Stimulated activated CD4-positive, alpha-beta T cell treated with anti-CD3 and anti-CD28 coated beads, Interleukin-2, amount 100 ng/mL, for 24 hours (primary cell): ENCODE measurements around the gene MMAA.
"Not testable (repeated sequence)": the region's sequence is repeated elsewhere in the genome, so short reads cannot be mapped to it uniquely, and the experiment has no call there.

ENCODE experiments used
- DNase-seq, 2 donors: peaks; one replicate each; pipeline ENCODE4 v3.0.0-alpha.2; 2020

MMAA gene

GRCh38 chr4:145635630-145636029 lies 16.4 kb downstream of the MMAA start:
- DNase-seq: no peak

- no peak for DNase-seq
Observed at GRCh38 chr4:145639186-145639698, 20.1 kb downstream of the MMAA start.

- DNase-seq: not testable (repeated sequence)
Observed at GRCh38 chr4:145640236-145640635, 21.1 kb downstream of the MMAA start.

DNA sequence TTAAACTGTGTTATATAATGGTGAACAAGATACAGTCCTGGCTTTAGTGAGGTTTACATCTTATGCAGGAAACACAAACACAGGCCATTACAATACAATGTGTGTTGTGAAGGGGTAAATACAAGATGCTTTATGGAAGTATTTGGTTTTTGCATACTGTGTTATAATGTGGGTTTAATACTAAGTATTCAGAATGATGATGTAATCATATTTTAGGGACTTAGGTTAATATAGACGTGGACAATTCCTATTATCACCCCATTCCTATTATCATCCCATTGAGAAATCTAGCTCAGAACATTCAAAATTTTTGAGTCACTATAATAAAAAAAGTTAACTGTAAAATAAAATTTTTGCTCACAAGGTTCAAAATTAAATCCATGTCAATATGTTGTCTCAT lies 24.1 kb downstream of the MMAA start:
- DNase-seq: no peak

- no peak for DNase-seq
Observed at GRCh38 chr4:145644699-145645098, 25.5 kb downstream of the MMAA start.

- DNase-seq: no peak
Observed at GRCh38 chr4:145656156-145656555, 37.0 kb downstream of the MMAA start.

DNA sequence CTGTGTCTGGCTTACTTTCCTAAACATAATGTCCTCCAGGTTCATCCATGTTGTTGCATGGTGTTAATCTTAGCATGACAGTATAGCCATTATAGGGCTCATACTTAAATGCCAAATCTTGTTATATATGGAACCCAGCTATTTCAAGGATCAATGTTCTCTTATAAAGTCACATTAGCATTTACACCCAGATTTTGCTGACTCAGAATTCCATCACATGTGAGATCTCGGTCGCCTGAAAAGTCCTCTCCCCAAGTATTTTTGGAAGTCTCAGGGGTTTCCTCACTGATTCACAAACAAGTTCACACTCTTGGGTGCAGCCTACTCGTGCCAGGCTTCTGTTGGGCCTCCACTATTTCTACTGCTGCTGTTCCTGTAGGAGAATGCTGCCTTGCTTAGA lies 40.9 kb downstream of the MMAA start:
- no peak for DNase-seq

GRCh38 chr4:145663194-145663593 lies 44.0 kb downstream of the MMAA start:
- DNase-seq: no peak

DNA sequence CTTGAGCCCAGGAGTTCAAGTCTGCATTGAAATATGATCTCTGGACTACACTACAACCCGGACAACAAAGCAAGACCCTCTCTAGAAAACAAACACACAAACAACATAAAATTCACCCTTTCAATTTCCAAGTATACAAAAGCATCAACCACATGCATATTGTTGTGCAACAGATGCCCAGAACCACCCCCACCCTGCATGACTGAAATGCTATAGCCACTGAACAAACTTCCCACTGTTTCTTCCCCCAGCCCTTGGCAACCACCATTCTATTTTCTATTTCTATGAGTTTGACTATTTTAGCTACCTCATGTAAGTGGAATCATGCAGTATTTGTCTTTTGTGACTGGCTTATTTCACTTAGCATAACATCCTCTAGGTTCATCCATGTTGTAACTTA lies 46.6 kb downstream of the MMAA start:
- no peak for DNase-seq

- no peak for DNase-seq
Observed at GRCh38 chr4:145670422-145670821, 51.2 kb downstream of the MMAA start.

DNA sequence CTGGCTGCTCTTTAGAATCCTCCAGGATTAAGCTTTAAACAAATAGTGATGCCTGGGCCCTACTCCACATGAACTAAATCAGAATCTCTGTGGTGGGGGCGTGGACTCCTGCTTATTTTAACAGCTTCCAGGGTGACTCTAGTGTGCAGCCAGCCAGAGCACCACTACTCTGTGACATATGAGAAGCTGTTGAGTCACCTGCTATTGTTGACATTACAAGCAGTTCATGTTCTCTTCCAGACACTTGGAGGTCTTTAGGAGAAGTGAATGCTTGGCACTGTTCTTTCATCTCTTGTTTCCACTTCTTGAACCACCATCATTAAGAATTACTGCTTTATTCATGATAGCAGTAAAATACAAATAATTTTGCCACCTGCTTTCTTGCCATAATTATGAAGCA lies 60.3 kb downstream of the MMAA start:
- DNase-seq: no peak

DNA sequence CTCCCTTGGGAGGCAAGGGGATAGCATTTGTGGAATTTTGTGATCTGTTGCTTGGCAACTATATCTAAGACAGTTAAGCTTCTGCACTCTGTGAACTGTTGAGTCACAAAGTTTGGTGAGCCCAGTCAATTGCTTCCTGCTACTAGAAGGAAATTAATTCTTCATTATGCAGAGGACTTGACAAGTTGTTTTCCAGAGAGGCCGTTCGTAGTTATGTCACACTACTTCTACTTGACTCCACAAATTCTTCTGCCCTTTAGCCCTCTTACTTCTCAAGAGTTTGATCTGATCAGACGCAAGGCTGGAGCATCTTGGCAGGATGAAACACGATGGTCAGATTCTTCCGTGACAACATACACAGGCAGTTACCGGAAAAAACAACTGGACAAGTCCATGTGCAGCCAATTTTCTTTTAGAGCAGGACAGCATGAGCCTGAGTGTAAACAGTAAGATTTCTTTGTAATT lies 60.8 kb downstream of the MMAA start, which contains the start of gene C4orf51:
Gene C4orf51 (plus strand): TSS at position 156 of the 465 bp plus-strand sequence. CDS start 58 bp downstream, at position 214.
- no peak for DNase-seq

- DNase-seq: no peak
Observed at GRCh38 chr4:145680902-145681301, 61.7 kb downstream of the MMAA start.

GRCh38 chr4:145681518-145681917 lies 62.3 kb downstream of the MMAA start:
- DNase-seq: no peak

DNA sequence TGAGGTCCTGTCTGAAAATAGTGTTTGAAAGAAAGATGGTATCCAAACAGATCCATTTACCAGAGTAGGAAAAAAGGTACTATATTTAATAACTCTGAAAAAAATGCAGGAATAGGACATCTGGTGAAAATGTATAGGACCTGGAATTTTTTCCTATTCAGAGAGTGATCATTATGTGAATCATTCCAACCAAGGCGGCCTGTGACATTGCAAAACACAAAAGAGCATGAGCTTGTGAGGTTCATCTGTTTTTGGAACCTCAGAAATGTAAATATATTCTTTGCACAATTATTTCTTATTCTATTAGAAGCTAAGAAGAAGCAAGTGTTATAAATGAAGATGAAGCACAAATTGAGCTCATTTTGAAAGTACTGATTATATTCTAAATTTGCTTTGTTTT lies 62.8 kb downstream of the MMAA start:
- no peak for DNase-seq

DNA sequence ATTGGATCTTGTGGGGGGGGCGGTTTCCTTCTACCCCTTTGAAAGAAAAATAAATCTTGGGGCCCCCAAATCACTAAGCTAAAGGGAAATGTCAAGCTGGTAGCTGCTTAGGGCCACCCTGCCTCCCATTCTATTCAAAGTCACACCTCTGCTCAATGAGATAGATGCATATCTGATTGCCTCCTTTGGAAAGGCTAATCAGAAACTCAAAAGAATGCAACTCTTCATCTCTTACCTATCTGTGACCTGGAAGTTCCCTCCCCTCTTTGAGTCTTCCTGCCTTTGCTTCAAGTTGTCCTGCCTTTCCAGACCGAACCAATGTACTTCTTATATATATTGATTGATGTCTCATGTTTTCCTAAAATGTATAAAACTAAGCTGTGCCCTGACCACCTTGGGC lies 67.8 kb downstream of the MMAA start:
- no peak for DNase-seq

GRCh38 chr4:145690610-145691009 lies 71.4 kb downstream of the MMAA start:
- DNase-seq: no peak

DNA sequence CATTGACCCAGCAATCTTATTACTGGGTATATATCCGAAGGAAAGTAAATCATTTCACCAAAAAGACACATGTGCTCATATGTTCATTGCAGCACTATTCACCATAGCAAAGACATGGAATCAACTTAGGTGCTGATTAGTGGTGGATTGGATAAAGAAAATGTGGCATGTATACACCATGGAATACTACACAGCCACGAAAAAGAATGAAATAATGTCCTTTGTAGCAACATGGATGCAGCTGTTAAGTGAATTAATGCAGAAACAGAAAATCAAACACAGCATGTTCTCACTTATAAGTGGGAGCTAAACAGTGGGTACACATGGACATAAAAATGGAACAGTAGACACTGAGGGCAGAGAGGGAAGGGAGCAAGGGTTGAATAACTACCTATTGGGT lies 72.2 kb downstream of the MMAA start:
- not testable (repeated sequence) for DNase-seq

DNA sequence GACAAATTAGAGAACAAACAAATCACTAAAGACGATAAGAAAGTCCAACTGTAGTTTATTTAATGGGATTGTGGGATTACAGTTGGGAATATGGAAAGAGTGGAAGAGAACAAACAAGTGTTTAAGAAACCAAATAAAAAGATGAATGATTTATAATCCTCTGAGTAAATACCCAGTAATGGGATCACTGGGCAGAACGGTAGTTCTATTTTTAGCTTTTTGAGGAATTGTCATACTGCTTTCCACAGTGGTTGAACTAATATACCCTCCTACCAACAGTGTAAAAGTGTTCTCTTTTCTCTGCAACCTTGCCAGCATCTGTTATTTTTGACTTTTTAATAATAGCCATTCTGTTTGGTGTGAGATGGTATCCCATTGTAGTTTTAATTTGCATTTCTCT lies 75.7 kb downstream of the MMAA start:
- DNase-seq: no peak

GRCh38 chr4:145697332-145697731 lies 78.1 kb downstream of the MMAA start:
- no peak for DNase-seq

- no peak for DNase-seq
Observed at GRCh38 chr4:145698507-145698906, 79.3 kb downstream of the MMAA start.

- no peak for DNase-seq
Observed at GRCh38 chr4:145703850-145704497, 84.8 kb downstream of the MMAA start.

- DNase-seq: no peak
Observed at GRCh38 chr4:145709336-145709735, 90.2 kb downstream of the MMAA start.
